PFSK-1 (cell line): ENCODE measurements around the gene MAGI2.

Source experiments
- POLR2AphosphoS5 ChIP-seq: IDR thresholded peaks from 2 replicates; pipeline ENCODE4 v1.6.1; 2012; ENCODE audit warnings: low read depth, mild to moderate bottlenecking, control low read depth, low read length, moderate library complexity
- TF ChIP-seq, protein P1 (sequence below), 2 experiments: IDR thresholded peaks; 2 replicates each; pipeline versions ENCODE4 v1.6.1 to v1.8.0; 2011 to 2012; ENCODE audit warnings: low read depth in 2 of 2, low read length in 2 of 2, control low read depth in 1 of 2, inconsistent platforms in 1 of 2, mild to moderate bottlenecking in 1 of 2, moderate library complexity in 1 of 2; ENCODE audit not compliant: insufficient read depth in 1 of 2

- TF ChIP-seq, protein P1, sequence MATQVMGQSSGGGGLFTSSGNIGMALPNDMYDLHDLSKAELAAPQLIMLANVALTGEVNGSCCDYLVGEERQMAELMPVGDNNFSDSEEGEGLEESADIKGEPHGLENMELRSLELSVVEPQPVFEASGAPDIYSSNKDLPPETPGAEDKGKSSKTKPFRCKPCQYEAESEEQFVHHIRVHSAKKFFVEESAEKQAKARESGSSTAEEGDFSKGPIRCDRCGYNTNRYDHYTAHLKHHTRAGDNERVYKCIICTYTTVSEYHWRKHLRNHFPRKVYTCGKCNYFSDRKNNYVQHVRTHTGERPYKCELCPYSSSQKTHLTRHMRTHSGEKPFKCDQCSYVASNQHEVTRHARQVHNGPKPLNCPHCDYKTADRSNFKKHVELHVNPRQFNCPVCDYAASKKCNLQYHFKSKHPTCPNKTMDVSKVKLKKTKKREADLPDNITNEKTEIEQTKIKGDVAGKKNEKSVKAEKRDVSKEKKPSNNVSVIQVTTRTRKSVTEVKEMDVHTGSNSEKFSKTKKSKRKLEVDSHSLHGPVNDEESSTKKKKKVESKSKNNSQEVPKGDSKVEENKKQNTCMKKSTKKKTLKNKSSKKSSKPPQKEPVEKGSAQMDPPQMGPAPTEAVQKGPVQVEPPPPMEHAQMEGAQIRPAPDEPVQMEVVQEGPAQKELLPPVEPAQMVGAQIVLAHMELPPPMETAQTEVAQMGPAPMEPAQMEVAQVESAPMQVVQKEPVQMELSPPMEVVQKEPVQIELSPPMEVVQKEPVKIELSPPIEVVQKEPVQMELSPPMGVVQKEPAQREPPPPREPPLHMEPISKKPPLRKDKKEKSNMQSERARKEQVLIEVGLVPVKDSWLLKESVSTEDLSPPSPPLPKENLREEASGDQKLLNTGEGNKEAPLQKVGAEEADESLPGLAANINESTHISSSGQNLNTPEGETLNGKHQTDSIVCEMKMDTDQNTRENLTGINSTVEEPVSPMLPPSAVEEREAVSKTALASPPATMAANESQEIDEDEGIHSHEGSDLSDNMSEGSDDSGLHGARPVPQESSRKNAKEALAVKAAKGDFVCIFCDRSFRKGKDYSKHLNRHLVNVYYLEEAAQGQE (IDR thresholded peaks at IDR 0.05; ENCODE audit: insufficient read depth in 1 of 2, low read depth in 2 of 2, low read length in 2 of 2): no peak
- no peak for TF ChIP-seq POLR2AphosphoS5
Measured at GRCh38 chr7:79257959-79258358, 195.5 kb downstream of the MAGI2 start.
